MV-4-11 (cell line): ENCODE data around the gene MAPKAP1.

Source experiments
- DNase-seq: peaks from one replicate; lab custom pipeline; 2025; lab: John Stamatoyannopoulos, UW

MAPKAP1 gene

GRCh38 chr9:125706651-125707471 is at the start of gene MAPKAP1:
MAPKAP1 (minus strand) TSS chr9:125707208; CDS start chr9:125672574, 34,634 bp downstream.
- peak; percentile 93 for DNase-seq

GRCh38 chr9:125756518-125756917 is 49.5 kb upstream of the MAPKAP1 start:
- peak; percentile 39 for DNase-seq

- peak; percentile 41 for DNase-seq
These were observed 48.3 kb upstream of the MAPKAP1 start for GRCh38 chr9:125755340-125755739.

- DNase-seq: no peak
These were observed 47.1 kb upstream of the MAPKAP1 start for GRCh38 chr9:125754096-125754495.

- no peak for DNase-seq
These were observed 45.1 kb upstream of the MAPKAP1 start for GRCh38 chr9:125752070-125752628.

- DNase-seq: no peak
These were observed 43.6 kb upstream of the MAPKAP1 start for GRCh38 chr9:125750627-125751011.

GRCh38 chr9:125749951-125750626 is 43.1 kb upstream of the MAPKAP1 start:
- no peak for DNase-seq

- DNase-seq: no peak
These were observed 42.4 kb upstream of the MAPKAP1 start for GRCh38 chr9:125749287-125749935.

- DNase-seq: no peak
These were observed 41.6 kb upstream of the MAPKAP1 start for GRCh38 chr9:125748446-125749099.

- DNase-seq: no peak
These were observed 40.9 kb upstream of the MAPKAP1 start for GRCh38 chr9:125747765-125748445.

GRCh38 chr9:125747053-125747764 is 40.2 kb upstream of the MAPKAP1 start, which contains the start of gene PBX3:
PBX3 (plus strand) TSS chr9:125747373.
- DNase-seq: no peak

- no peak for DNase-seq
These were observed 39.7 kb upstream of the MAPKAP1 start for GRCh38 chr9:125746774-125747052.

- DNase-seq: peak; percentile 96
These were observed 39.2 kb upstream of the MAPKAP1 start for GRCh38 chr9:125746017-125746773.

- DNase-seq: no peak
These were observed 38.6 kb upstream of the MAPKAP1 start for GRCh38 chr9:125745682-125746016.

GRCh38 chr9:125745018-125745417 is 38.0 kb upstream of the MAPKAP1 start:
- no peak for DNase-seq

GRCh38 chr9:125744616-125745015 is 37.6 kb upstream of the MAPKAP1 start:
- DNase-seq: no peak

GRCh38 chr9:125743682-125744428 is 36.8 kb upstream of the MAPKAP1 start:
- DNase-seq: peak; percentile 37

GRCh38 chr9:125742657-125743056 is 35.6 kb upstream of the MAPKAP1 start:
- DNase-seq: no peak

- no peak for DNase-seq
These were observed 32.4 kb upstream of the MAPKAP1 start for GRCh38 chr9:125739436-125739835.

GRCh38 chr9:125732562-125732961 is 25.6 kb upstream of the MAPKAP1 start:
- no peak for DNase-seq
